MM.1S (cell line): Measurements from ENCODE around the gene PIGU.

ENCODE experiments used
- DNase-seq: peaks from one replicate; pipeline ENCODE4 v3.0.0-alpha.2; 2015
- H2AFZ ChIP-seq: fragments of 300-600 bp; sonication (generic); 2 replicates; pipeline ENCODE4 v1.6.0; 2016; ENCODE audit warnings: antibody characterized with exemption, low read length
- H3F3A ChIP-seq: fragments of 300-600 bp; sonication (generic); 2 replicates; pipeline ENCODE4 v1.6.1; 2016; ENCODE audit warnings: mild to moderate bottlenecking, antibody characterized with exemption, low read length, moderate library complexity, mixed read lengths; ENCODE audit not compliant: insufficient read depth
- H3K27ac ChIP-seq: fragments of 300-600 bp; sonication (generic); 2 replicates; pipeline ENCODE4 v1.5.1; 2016; ENCODE audit warnings: mild to moderate bottlenecking, low read length
- H3K27me3 ChIP-seq: fragments of 300-600 bp; sonication (generic); replicated peaks from 2 replicates; pipeline ENCODE4 v1.6.0; 2016; ENCODE audit warnings: low read length; ENCODE audit not compliant: insufficient read depth
- H3K36me3 ChIP-seq: fragments of 300-600 bp; sonication (generic); replicated peaks from 2 replicates; pipeline ENCODE4 v1.6.1; 2016; ENCODE audit warnings: mild to moderate bottlenecking, low read length, mixed read lengths; ENCODE audit not compliant: insufficient read depth
- H3K4me1 ChIP-seq: fragments of 300-600 bp; sonication (generic); 2 replicates; pipeline ENCODE4 v1.6.1; 2016; ENCODE audit warnings: low read length, mixed read lengths
- H3K4me2 ChIP-seq: fragments of 300-600 bp; sonication (generic); 2 replicates; pipeline ENCODE4 v1.6.0; 2016; ENCODE audit warnings: low read depth, low read length
- H3K4me3 ChIP-seq: fragments of 300-600 bp; sonication (generic); 2 replicates; pipeline ENCODE4 v1.5.1; 2016; ENCODE audit warnings: low read length, mixed read lengths
- H3K79me2 ChIP-seq: fragments of 300-600 bp; sonication (generic); 2 replicates; pipeline ENCODE4 v1.6.1; 2016; ENCODE audit warnings: mixed run types, low read length, mixed read lengths
- H3K9ac ChIP-seq: fragments of 300-600 bp; sonication (generic); 2 replicates; pipeline ENCODE4 v1.6.1; 2016; ENCODE audit warnings: low read length, mixed read lengths
- H3K9me2 ChIP-seq: fragments of 300-600 bp; sonication (generic); replicated peaks from 2 replicates; pipeline ENCODE4 v1.6.1; 2016; ENCODE audit warnings: mild to moderate bottlenecking, low read length, mixed read lengths; ENCODE audit not compliant: insufficient read depth
- H3K9me3 ChIP-seq: fragments of 300-600 bp; sonication (generic); replicated peaks from 2 replicates; pipeline ENCODE4 v1.6.1; 2016; ENCODE audit warnings: mild to moderate bottlenecking, low read length, mixed read lengths; ENCODE audit not compliant: insufficient read depth
- H4K20me1 ChIP-seq: fragments of 300-600 bp; sonication (generic); 2 replicates; pipeline ENCODE4 v1.6.1; 2016; ENCODE audit warnings: mild to moderate bottlenecking, low read length, moderate library complexity, mixed read lengths; ENCODE audit not compliant: insufficient read depth
- CTCF ChIP-seq: fragments of 300-600 bp; sonication (generic); IDR thresholded peaks from 2 replicates; pipeline ENCODE4 v1.5.1; 2016; ENCODE audit warnings: antibody characterized with exemption, low read length, mixed read lengths
- EZH2 ChIP-seq: fragments of 300-600 bp; sonication (generic); optimal IDR thresholded peaks from 2 replicates; pipeline ENCODE3; 2017; ENCODE audit warnings: low read depth, mild to moderate bottlenecking, antibody characterized with exemption, low read length, mixed read lengths
- EZH2phosphoT487 ChIP-seq: fragments of 300-600 bp; sonication (generic); IDR thresholded peaks from 2 replicates; pipeline ENCODE4 v1.6.1; 2018; ENCODE audit warnings: antibody characterized with exemption, low read length

PIGU gene

GRCh38 chr20:34710861-34711574 lies 34.1 kb upstream of the PIGU start:
- Histone ChIP-seq H3K27me3 (no peaks in the 10 kb centered on the region), H2AFZ (no peak overlapping the region), H3K27ac (no peak overlapping the region), H3K4me2 (peak overlapping the region; percentile 97; the same call in 1 of the 2 replicates), H4K20me1 (no peaks in the 10 kb centered on the region), H3K36me3 (no peaks in the 10 kb centered on the region), H3K9me3 (no peaks in the 10 kb centered on the region), H3K79me2 (no peaks in the 10 kb centered on the region; the same call in 1 of the 2 replicates), H3K4me1 (peaks cover 4% of the 10 kb centered on the region; the same call in 1 of the 2 replicates), H3K4me3 (0 out of 2 replicates have a peak overlapping the region, but pooled peaks have one; percentile 88), H3K9ac (peak overlapping the region; percentile 63; the same call in 1 of the 2 replicates), H3F3A (peaks cover 9% of the 10 kb centered on the region; the same call in 1 of the 2 replicates), H3K9me2 (no peaks in the 10 kb centered on the region)
- TF ChIP-seq EZH2phosphoT487 (no peak), CTCF (no peak), EZH2 (no peak)
- no peak for DNase-seq

- H3K9ac ChIP-seq: peak overlapping the region; percentile 63; the same call in 1 of the 2 replicates
- H3K4me1 ChIP-seq: peaks cover 4% of the 10 kb centered on the region; the same call in 1 of the 2 replicates
- H3K4me2 ChIP-seq: peak overlapping the region; percentile 97
- H3K9me2 ChIP-seq: no peaks in the 10 kb centered on the region
- no peaks in the 10 kb centered on the region for H4K20me1 ChIP-seq
- H3K9me3 ChIP-seq: no peaks in the 10 kb centered on the region
- H3K27me3 ChIP-seq: no peaks in the 10 kb centered on the region
- H3K36me3 ChIP-seq: no peaks in the 10 kb centered on the region
- 0 out of 2 replicates have a peak overlapping the region, but pooled peaks have one; percentile 67 for H2AFZ ChIP-seq
- no peaks in the 10 kb centered on the region; the same call in 1 of the 2 replicates for H3K79me2 ChIP-seq
- DNase-seq: no peak
- no peak overlapping the region for H3K27ac ChIP-seq
- peaks cover 9% of the 10 kb centered on the region; the same call in 1 of the 2 replicates for H3F3A ChIP-seq
- H3K4me3 ChIP-seq: peak overlapping the region; percentile 88; the same call in 1 of the 2 replicates
- TF ChIP-seq EZH2phosphoT487 (no peak), CTCF (no peak), EZH2 (no peak)
These were observed 33.6 kb upstream of the PIGU start for GRCh38 chr20:34710568-34710839.

GRCh38 chr20:34709831-34710567 lies 33.1 kb upstream of the PIGU start:
- Histone ChIP-seq H3F3A (peaks cover 9% of the 10 kb centered on the region; the same call in 1 of the 2 replicates), H3K4me1 (peaks cover 7% of the 10 kb centered on the region; the same call in 1 of the 2 replicates), H4K20me1 (no peaks in the 10 kb centered on the region), H3K27ac (peak overlapping the region; percentile 72; the same call in 1 of the 2 replicates), H3K9me2 (no peaks in the 10 kb centered on the region), H3K9me3 (no peaks in the 10 kb centered on the region), H3K4me3 (peak overlapping the region; percentile 88), H3K36me3 (no peaks in the 10 kb centered on the region), H3K27me3 (no peaks in the 10 kb centered on the region), H3K9ac (peak overlapping the region; percentile 77), H3K79me2 (no peaks in the 10 kb centered on the region; the same call in 1 of the 2 replicates), H3K4me2 (peak overlapping the region; percentile 97), H2AFZ (peak overlapping the region; percentile 98)
- TF ChIP-seq EZH2phosphoT487: no peak
- peak; percentile 39 for TF ChIP-seq CTCF
- TF ChIP-seq EZH2: no peak
- DNase-seq: peak; percentile 76
